Smooth muscle cell of the brain vasculature (primary cell): ENCODE results near the gene STARD4.

Source experiments
- DNase-seq: peaks from one replicate; pipeline ENCODE4 v3.0.0-alpha.2; 2012; ENCODE audit warnings: low read depth, low spot score

Gene STARD4

DNA sequence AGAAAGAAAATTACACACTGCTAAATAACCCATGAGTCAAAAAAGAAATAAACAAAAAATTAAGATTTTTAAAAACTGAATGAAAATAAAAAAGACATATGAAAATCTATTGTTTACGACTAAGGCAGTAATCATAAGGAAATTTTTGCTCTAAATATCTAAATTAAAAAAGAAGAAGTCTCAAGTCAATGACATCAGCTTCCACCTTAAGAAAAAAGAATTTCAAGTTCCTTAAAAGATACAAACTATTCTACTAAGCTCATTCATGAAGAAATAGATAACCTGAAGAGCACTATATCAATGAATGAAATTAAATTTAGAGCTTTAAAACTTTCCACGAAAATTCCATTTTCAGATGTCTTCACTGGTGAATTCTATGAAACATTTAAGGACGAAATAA is 15.7 kb upstream of the STARD4 start:
- DNase-seq, result no peak

DNA sequence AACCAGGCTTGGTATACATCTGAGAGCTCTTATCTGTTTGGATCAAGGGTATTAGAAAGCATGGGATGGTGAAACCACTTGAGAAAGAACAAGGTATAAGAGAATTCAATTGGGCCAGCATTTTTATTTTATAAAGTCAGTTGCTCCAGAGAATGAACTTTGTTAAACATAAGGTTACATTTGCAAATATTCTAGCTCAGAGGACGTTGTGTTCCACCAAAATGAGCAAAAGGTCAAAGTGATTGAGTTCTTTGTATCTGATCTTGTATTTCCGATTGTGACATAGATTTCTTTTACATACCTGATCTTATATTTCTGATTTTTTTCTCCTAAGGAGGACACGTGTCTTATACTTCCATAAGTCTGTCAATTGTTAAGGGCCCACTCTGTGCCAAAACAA is 8.6 kb upstream of the STARD4 start:
- DNase-seq, result no peak

DNA sequence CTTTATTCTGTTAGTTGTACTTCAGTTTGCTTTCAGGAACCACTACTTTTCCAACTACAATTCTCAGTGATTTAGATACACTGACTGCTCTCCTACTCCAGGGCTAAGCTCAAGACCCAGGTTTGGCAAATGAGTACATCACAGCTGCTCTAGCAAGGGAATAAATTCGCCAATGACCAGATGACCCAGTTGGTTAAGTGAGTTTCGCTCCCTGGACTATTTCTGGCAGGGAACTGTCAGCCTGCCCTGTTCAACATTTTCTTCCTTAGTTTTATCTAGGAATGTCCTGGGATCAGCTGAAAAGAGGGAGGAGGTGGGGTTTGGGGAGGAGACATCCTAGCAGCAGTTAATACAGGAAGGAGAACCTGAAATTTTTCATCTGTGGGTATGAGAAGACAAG is 6.4 kb upstream of the STARD4 start:
- DNase-seq, result no peak

DNA sequence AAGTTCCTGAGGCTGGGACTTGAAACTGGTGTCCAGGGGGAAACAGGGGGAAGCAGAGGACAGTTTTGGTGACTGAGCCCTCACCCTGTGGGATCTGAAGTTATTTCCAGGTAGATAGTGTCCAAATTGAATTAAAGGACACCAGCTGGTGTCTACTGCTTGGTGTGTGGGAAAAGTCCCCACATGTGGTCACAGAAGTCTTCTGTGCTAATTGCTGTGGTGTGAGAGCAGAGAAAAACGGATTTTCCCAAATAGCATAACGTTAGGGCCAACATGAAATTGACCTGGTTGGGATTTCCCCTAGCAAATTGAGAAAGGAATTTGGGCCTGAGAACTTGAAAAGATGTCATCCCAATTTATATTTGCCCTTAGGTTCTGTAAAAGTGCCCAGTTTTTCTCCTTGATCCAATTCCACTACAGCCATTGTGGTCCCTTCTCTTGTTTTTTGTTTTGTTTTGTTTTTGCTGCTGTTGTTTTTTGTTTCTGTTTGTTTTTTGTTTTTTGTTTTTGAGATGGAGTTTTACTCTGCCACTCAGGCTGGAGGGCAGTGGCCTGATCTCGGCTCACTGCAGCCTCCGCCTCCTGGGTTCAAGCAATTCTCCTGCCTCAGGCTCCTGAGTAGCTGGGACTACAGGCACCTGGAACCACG is 5.6 kb upstream of the STARD4 start:
- DNase-seq, result no peak

DNA sequence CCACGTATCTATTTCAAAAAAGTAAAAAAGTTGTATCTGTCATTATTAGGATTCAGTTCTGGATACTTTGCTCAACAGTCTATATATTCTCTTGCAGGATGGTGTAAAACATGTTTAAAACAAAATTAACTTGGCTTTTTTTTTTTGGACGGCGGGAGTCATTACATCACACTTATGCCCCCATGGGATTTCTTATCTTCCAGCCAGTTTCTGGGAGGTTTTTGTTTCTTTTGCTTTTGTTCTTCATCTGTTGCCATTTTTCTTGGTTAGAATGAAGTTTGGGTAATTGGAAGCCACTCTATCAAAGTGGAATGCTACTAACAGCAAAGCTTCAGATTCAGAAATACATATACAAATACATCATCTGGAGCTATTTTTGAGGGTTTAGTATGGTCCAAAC is 1.8 kb upstream of the STARD4 start:
- no peak for DNase-seq

DNA sequence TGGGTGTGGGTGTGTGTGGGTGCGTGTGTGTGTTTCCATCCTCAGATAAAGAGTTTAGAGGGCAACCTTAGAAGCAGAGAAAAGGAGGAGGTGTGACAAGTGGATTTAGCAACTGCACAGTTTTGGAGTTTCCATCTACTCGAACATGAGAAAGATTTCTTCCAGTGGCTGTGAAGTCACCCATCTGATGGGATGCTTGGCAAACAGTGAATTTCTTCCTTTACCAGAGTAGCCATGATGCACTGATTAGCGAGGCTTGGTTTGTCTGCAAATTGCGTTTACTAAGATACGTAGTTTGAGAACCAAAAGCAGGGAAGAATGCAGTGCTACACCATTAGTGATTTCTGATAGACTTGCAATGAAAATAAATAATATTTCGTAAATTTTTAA is 791 bp upstream of the STARD4 start:
- DNase-seq, result no peak

DNA sequence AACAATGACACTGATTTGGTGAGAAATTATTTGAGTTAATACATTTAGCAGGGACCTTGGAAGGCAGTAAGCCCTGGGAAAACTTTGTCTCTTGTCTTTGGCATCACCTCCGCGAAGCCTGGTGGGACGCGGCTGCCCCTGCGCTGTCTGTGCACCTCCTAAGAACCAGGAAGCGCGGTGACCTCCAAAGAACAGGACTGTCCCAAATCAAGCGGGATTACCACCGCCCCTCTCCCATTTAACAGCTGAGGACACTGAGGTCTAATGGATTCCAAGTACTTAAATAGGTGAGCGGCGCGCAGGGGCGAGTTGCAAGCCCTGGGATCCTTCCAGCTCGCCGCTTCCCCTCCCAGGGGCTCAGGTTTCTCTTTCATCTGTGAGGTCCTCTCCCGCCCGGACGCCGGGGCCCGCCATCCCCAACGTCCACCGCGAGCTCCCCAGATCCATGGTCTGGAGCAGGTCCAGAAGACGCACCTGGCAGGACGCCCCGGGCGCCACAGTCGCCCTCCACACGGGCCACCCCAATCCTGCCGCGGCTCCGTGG is 432 bp downstream of the STARD4 start:
- DNase-seq, result no peak

DNA sequence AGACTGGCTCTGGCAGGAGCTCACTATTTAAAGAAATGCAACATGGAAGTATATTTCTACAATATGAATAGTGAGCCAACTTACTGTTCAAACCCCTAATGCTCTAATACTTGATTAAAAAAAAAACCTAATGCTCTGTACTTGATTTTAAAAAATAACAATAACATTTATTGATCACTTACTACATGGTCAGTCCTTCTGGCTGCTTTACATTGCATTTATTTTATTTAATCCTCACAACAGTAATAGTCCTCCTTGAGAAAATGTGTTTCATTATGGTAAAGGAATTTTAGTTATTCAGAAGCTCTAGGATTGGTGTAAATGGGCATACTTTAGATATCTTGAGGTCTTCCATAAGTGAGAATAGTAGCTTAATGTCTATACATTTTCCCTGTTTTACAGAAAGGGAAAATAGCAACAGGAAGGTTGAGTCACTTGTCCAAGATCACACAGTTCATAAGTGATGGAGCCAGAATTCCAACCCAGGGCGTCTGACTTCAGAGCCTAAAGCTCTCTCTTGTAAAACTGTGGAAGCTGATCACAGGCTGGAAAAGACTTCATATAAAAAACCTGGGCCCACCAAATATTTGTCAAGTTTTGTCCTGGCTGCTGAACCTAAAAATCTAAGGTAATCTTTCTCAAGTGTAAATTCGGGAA is 1.0 kb downstream of the STARD4 start:
- no peak for DNase-seq

DNA sequence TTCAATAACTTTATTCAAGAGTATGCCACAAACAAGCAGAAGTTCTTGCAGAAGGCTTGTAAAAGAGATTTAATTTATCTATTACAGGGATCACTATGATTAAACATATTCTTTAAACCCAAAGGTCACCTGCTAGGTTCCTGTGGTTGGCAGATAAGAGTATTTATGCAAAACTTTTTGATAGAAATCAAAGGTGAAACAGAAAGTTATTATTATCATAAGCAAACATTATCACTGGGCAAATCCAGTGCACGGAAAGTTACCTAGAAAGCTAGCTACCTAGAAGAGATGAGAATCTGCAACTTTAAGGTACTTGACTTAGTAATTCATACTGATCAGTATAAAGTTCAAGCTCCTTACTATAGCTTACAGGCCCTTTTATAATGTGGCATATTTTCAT is 3.2 kb downstream of the STARD4 start:
- DNase-seq, result no peak

DNA sequence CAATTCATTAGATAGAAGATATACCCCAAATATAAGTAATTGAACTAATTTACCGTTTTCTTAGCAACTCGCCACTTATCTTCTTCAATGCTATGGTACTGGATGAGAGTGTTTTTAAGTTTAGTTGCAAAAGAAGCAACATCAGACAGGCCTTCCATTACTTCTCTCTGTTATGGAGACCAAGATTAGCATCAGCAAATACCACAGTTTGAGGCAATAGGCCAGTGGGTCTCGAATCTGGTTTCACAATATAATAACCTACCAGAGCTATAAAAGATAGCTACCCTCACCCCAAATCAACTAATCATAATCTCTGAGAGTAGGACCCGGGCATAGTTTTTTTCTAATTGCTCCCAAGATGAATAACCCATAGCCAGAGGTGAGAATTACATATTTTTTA is 5.1 kb downstream of the STARD4 start:
- DNase-seq, result no peak

DNA sequence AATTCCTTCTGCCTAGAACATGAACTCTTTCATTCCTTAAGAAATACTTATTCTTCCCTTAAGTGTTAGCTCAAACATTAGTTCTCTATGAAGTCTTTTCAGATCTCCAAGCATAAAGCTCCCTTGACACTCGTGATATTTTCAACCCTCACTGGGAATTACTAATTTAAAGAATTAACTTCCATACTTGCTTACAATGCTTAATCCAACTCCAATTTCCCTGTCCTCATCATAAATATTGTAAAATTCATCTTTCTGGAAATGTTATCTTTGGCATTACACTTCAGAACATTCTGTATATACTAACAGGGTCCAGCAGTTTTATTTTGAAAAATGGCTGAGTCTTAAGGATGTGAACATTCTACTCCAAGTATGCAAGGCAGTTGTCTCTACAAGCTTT is 7.2 kb downstream of the STARD4 start:
- no peak for DNase-seq

DNA sequence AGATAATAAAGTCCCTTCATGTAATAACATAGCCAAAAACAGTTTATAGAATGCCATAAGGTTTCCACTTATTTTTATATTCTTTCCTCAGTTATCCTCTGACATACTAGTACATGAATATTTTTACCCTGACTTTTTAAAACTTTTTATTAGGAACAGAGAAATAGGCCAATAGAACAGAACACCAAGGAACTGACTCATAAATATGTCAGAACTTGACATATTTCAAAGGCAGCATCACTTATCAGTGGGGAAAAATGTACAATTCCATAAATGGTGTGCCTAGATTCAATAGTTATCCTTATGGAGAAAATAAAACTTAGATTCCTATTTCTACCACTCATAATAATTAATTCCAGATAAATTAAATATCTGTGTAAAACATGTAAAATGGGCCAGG is 9.4 kb downstream of the STARD4 start:
- DNase-seq, result no peak

DNA sequence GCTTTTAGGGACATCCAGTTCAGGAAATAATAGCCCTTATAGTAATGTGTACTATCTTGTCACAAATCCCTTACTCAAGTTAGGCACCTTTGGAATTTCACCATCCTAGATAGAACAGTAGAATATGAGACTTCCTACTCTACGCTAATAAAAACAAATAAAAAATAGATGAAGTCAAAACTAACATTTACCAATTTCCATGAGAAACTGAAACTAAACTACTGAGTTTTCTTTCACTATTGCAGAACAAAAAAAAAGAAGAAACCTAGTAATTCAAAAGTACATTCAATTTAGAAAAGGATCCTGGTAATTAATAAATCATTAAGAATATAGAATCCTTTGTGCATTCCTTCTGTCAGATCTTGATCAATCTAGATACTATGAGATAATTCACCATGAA is 14.0 kb downstream of the STARD4 start:
- DNase-seq, result no peak

DNA sequence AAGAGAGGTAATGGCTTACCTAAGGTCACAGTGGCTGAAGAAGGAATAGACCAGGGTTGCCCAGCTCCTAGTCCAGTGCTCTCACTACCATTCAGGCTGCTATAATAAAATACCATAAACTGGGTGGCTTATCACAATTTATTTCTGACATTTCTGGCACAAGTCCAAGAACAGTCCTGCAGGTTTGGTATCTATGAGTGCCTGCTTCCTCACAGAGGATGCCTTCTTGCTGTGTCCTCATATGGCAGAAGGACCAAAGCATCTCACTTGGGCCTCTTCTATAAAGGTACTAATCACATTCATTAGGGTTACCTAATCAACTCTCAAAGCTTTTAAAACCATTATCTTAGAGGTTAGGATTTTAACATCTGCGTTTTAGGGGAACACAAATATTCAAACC is 17.2 kb downstream of the STARD4 start:
- DNase-seq, result no peak

DNA sequence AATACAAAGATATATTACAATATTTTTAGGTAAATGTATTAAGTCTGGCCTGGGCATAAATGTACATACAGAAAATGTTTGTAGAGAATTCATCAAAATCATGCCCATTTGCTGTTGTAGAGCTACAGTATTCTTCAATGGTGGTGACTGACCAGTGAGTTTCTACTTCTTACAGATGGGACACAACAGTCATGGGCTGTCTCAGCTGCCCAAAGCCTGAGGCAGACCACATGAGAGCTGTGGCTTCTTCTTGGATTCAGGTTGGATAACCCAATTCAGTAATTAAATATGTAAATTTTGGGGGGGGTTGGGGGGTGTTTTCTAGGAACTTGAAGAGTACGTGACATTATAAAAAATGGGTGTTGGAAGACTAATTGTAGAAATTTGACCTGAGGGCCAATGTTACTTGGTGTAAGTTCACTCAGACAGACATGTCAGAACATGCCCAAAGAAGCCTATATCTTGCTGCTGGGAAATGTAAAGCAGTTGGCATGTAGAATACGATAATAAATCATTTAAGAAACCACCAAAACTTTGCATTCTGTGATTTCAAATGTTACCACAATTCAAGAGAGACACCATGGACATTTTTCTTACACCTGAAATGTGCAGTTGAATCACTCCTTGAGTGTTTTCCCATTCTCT is 17.9 kb downstream of the STARD4 start:
- no peak for DNase-seq

DNA sequence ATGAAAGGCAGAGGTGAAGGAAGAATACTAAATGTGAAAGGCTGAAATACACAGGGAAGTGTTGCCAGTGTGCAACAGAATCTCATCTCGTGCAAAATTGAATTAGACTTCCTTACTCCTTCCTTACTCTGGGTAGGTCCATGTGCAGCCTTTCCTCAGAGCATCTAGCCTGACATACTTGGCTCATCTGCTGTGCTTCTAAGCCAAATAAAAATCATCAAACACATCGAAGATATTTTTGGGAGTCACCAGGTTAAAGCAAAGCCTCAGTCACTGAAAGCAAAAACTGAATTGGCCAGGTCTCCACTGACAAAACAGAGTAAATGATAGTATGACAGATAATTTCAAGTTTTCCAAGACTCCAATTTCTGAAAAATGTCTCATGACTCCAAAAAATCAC is 19.3 kb downstream of the STARD4 start:
- no peak for DNase-seq

DNA sequence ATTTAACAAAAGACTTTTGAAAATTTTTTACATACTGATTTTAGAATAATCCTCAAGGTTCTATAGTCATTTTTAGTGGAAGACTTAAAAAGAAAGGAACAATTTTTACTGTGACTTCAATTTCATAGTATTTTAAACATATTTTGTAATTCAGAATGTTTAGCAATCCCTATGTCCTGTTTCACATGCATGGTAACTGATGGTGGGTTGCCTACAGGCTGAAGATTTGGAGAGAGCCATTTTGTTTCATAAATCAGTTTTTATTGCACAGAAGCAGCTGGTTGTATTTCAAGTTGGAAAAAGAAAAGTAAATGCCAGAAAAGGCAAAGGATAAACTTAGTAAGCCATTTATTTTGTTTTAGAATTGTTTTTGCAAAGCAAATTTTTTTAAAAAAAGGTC is 24.0 kb downstream of the STARD4 start:
- DNase-seq, result no peak

DNA sequence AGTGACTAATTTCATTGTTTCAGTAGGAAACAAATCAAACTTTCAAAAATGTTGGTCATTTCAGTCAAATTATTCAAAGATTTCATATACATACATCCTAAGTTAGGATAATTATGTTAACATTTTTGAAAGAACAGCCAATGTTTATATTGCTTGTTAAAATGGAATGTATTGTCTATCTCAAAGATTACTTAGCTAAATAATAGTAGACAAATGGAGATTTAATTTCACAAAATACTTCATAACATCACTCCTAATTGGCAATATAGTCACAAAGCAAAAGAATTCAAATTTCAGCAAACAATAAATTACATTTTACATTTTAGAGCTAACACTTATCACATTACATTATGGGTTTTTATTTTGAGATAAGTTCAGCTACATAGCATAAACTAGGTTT is 25.4 kb downstream of the STARD4 start:
- DNase-seq, result no peak

DNA sequence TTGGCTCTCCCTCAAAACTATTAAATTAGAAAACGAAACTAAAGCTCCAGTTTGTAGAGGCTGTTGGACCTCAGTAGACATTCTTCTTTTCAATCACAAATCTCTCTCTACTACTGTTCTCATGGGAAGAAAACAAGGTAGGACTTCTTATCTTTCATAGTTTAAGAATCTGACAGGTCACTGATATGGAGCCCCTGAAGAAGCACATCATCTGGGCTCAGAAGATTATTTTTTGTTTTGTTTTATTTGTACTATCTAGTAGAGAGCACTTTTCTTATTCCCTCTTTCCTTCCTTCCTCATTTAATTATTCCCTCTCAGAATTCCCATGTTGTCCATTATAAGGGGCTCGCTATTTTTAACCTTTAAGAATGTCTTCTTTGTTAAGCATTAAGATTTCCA is 26.3 kb downstream of the STARD4 start:
- DNase-seq, result no peak

DNA sequence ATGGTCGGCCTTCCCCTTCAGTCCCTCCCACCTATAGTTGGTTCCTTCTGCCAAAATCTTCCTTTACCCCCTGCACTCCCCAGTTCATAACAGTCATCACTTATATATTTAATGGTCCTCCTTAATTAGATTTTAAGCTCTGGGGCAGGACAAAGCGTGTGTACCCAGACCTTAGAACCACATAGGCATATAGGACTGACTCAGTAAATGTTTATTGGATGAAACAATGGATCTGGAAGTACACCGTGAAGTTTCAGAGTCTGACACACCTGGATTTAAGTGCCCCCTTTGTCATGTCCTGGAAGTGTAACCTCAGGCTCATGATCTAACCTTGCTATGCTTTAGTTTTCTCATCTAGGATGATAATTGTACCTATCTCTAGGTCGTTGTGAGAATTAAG is 32.0 kb downstream of the STARD4 start:
- no peak for DNase-seq

DNA sequence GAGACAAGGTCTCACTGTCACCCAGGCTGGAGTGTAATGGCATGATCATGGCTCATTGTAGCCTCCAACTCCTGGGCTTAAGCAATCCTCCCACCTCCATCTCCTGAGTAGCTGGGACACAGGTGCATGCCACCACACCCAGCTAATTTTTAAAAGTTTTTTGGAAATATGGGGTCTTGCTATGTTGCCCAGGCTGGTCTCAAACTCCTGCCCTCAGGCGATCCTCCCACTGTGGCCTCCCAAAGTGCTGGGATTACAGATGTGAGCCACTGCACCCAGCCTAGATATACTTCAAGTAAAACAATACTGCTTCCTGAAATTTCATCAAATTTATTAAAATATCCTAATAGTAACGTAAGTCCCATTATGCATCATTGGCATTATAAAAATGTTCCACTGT is 33.4 kb downstream of the STARD4 start:
- DNase-seq, result no peak

DNA sequence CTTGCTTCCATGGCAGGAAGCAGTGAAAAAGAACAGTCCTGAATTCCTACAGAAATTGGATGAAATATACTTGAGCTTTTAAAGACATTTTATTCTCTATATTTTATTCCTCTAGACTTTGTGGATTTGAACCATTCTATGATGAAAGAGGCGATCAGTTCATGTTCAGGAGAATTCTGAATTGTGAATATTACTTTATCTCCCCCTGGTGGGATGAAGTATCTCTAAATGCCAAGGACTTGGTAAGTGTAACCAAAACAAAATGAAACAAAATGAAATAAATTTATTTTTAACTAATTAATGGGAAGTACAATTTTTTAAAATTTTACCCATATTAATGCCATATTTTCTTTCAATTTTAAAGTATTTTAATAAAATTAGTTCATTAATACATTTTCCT is 34.1 kb downstream of the STARD4 start:
- no peak for DNase-seq

DNA sequence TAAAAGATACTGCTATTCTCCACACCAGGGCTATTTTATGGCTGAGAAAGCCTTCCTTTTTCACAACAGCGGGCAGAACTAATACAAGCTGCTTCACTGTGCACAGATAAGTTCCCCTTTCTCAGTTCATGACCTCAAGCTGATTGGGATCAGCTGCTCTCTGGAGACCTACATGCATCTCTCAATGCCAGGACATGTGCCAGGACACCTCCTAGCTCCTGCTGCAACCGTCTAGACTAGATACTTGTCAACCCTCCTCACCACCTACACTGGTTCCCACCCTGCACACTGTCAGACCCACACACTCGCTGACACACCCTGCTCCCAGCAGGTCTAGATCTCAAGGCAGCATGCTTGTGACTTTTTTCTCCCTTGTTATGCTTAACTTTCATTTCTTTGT is 39.8 kb downstream of the STARD4 start:
- DNase-seq, result no peak
